GM12878 (cell line): ENCODE results near the gene PHACTR1. TPM values are rescaled to one million over a fixed set of nuclear protein-coding genes. Genes with fewer than 3 reads are reported as not detected.

Experiments
- ATAC-seq: fragments of 200-7000 bp; cut with Tn5 transposase; 3 replicates; pipeline ENCODE4 v1.9.1; 2020; ENCODE audit warnings: mild to moderate bottlenecking, moderate library complexity
- BruUV-seq: library from RNA; stranded (reverse); fragments of 400-500 nt; replicated peaks from 2 replicates; lab custom pipeline; 2021; lab: Mats Ljungman, UMichigan
- CTCF ChIA-PET: fragments of 300-600 bp; sonication (Branson Sonifier 250); formaldehyde crosslinking; extraction: SDS; loops from one replicate; lab custom pipeline; 2021; ENCODE audit warnings: inconsistent platforms; lab: Yijun Ruan, JAX
- POLR2A ChIA-PET: fragments of 350-600 bp; formaldehyde crosslinking; extraction: SDS; loops from one replicate; lab custom pipeline; 2021; ENCODE audit warnings: inconsistent platforms; lab: Charles Lee
- RAD21 ChIA-PET: fragments of 300-600 bp; sonication (Branson Sonifier 250); formaldehyde crosslinking; loops from one replicate; lab custom pipeline; 2023; ENCODE audit warnings: antibody characterized with exemption; ENCODE audit not compliant: unreplicated experiment; lab: Charles Lee
- SMC1A ChIA-PET: fragments of 300-600 bp; sonication (Branson Sonifier 250); formaldehyde crosslinking; loops from one replicate; lab custom pipeline; 2023; ENCODE audit not compliant: unreplicated experiment, uncharacterized antibody; lab: Charles Lee
- DNase-seq: peaks from one replicate; pipeline ENCODE4 v3.0.0-alpha.2; 2011; ENCODE audit warnings: low read depth, low spot score
- FAIRE-seq: peaks from 3 replicates; lab custom pipeline; 2011; peaks lifted over from hg19 to GRCh38; lab: Jason Lieb, UNC
- H2AFZ ChIP-seq: 2 replicates; pipeline ENCODE4 v1.6.0; 2011; ENCODE audit warnings: low read depth, low read length, control low read depth; ENCODE audit not compliant: control insufficient read depth
- H3K27ac ChIP-seq: 2 replicates; pipeline ENCODE4 v1.5.1; 2011; ENCODE audit warnings: control low read depth; ENCODE audit not compliant: control insufficient read depth, insufficient read depth
- H3K27me3 ChIP-seq, 2 experiments: replicated peaks in 1 of 2; 2 replicates each; pipeline versions ENCODE4 v1.6.0 to v1.6.1; 2011; ENCODE audit warnings: low read length in 1 of 2; ENCODE audit not compliant: control insufficient read depth in 2 of 2, insufficient read depth in 2 of 2
- H3K36me3 ChIP-seq, 2 experiments: 2 replicates each; pipeline ENCODE4 v1.5.1; 2011; ENCODE audit warnings: low read length in 1 of 2; ENCODE audit not compliant: control insufficient read depth in 2 of 2, insufficient read depth in 2 of 2
- H3K4me1 ChIP-seq: 2 replicates; pipeline ENCODE4 v1.6.1; 2011; ENCODE audit warnings: mild to moderate bottlenecking, low read length, moderate library complexity, mixed read lengths; ENCODE audit not compliant: control insufficient read depth, insufficient read depth
- H3K4me2 ChIP-seq: 2 replicates; pipeline ENCODE4 v1.6.0; 2011; ENCODE audit warnings: control low read depth; ENCODE audit not compliant: control insufficient read depth, insufficient read depth
- H3K4me3 ChIP-seq: fragments of 200-600 bp; sonication (generic); 2 replicates; pipeline ENCODE4 v1.5.1; 2016
- H3K79me2 ChIP-seq: 2 replicates; pipeline ENCODE4 v1.6.0; 2011; ENCODE audit warnings: low read length; ENCODE audit not compliant: control insufficient read depth, insufficient read depth
- H3K9ac ChIP-seq: 2 replicates; pipeline ENCODE4 v1.8.0; 2011; ENCODE audit warnings: low read length, control low read depth, mixed read lengths; ENCODE audit not compliant: control insufficient read depth, insufficient read depth
- H3K9me3 ChIP-seq: replicated peaks from 3 replicates; pipeline ENCODE4 v1.5.1; 2011; ENCODE audit warnings: mild to moderate bottlenecking, low read length; ENCODE audit not compliant: control insufficient read depth, insufficient read depth
- H4K20me1 ChIP-seq: 2 replicates; pipeline ENCODE4 v1.6.0; 2011; ENCODE audit not compliant: control insufficient read depth, insufficient read depth
- BACH1 ChIP-seq: fragments of 450-650 bp; IDR thresholded peaks from 2 replicates; pipeline ENCODE4 v1.6.1; 2017; ENCODE audit warnings: mild to moderate bottlenecking, borderline replicate concordance
- CEBPB ChIP-seq, 2 experiments: fragments of 150-350 bp in 1 of 2; IDR thresholded peaks; 2 replicates each; pipeline ENCODE4 v1.6.1; 2012 to 2014; ENCODE audit warnings: low read depth in 2 of 2, low read length in 2 of 2, borderline replicate concordance in 1 of 2, inconsistent platforms in 1 of 2
- DPF2 ChIP-seq: fragments of 450-650 bp; IDR thresholded peaks from 2 replicates; pipeline ENCODE4 v1.6.1; 2017; ENCODE audit warnings: mild to moderate bottlenecking
- EP300 ChIP-seq, 2 experiments: fragments of 150-350 bp in 1 of 2; IDR thresholded peaks; 2 replicates each; pipeline ENCODE4 v1.6.1; 2011 to 2012; ENCODE audit warnings: low read depth in 2 of 2, low read length in 2 of 2, borderline replicate concordance in 1 of 2, improper control_type of control experiment in 1 of 2, inconsistent platforms in 1 of 2; ENCODE audit not compliant: control insufficient read depth in 1 of 2
- KDM1A ChIP-seq: fragments of 200-600 bp; sonication (generic); IDR thresholded peaks from 2 replicates; pipeline ENCODE4 v1.6.1; 2016; ENCODE audit warnings: borderline replicate concordance
- MAX ChIP-seq: IDR thresholded peaks from 2 replicates; pipeline ENCODE4 v1.6.1; 2012; ENCODE audit warnings: low read depth, low read length, improper control_type of control experiment
- MTA3 ChIP-seq: IDR thresholded peaks from 2 replicates; pipeline ENCODE4 v1.6.1; 2012; ENCODE audit warnings: low read length, inconsistent platforms, borderline replicate concordance
- NFXL1 ChIP-seq: fragments of 450-650 bp; IDR thresholded peaks from 2 replicates; pipeline ENCODE4 v1.6.1; 2017; ENCODE audit warnings: antibody characterized with exemption, mild to moderate bottlenecking, borderline replicate concordance
- SREBF2 ChIP-seq: IDR thresholded peaks from 2 replicates; pipeline ENCODE4 v1.6.1; 2012; ENCODE audit warnings: mild to moderate bottlenecking, low read length
- TBL1XR1 ChIP-seq: IDR thresholded peaks from 2 replicates; pipeline ENCODE4 v1.6.1; 2012; ENCODE audit warnings: low read depth, low read length, improper control_type of control experiment
- ZNF24 ChIP-seq: fragments of 450-650 bp; IDR thresholded peaks from 2 replicates; pipeline ENCODE4 v1.6.1; 2017; ENCODE audit warnings: antibody characterized with exemption, mild to moderate bottlenecking
- WGBS: methylation state at CpG from one replicate; pipeline ENCODE4 v1.1.6; 2016; ENCODE audit warnings: low lambda C conversion rate; ENCODE audit not compliant: insufficient replicate concordance, insufficient coverage; ENCODE audit errors: missing lambda C conversion rate; 5-methylcytosine and 5-hydroxymethylcytosine counted together
- in situ Hi-C: fragments of 300-500 bp; cut with MboI; formaldehyde crosslinking; loops from 9 replicates; pipeline ENCODE4 v1.14.3; 2018; ENCODE audit warnings: mixed read lengths
- intact Hi-C: fragments of 100-400 bp; cut with micrococcal nuclease; formaldehyde crosslinking; loops from one replicate; pipeline ENCODE4 v1.14.2; 2022; ENCODE audit not compliant: unreplicated experiment
- polyA plus RNA-seq, 11 experiments: library from polyadenylated mRNA; depleted of rRNA in 4 of 11; unstranded in 6 of 11; stranded (reverse) in 5 of 11; fragments of >200 nt; fragmentation: Nextera tagmentation in 4 of 11; fragmentation: Illumina TruSeq in 1 of 11; extraction: Ambion mirVana in 4 of 11; extraction: Trizol in 1 of 11; gene quantifications; 1 replicate in 1 of 11; 2 replicates in 10 of 11; pipeline versions ENCODE4 v1.2.1 to v1.2.3, GENCODE V29; 2011 to 2016; ENCODE audit warnings: inconsistent platforms in 2 of 11, missing spikeins in 2 of 11, low read depth in 1 of 11
- total RNA-seq, 4 experiments: library from RNA; depleted of rRNA in 3 of 4; stranded (reverse); fragments of >200 nt in 3 of 4; fragmentation: Illumina TruSeq in 1 of 4; extraction: Trizol in 1 of 4; gene quantifications; 2 replicates each; pipeline versions ENCODE4 v1.2.1 to v1.2.3, GENCODE V29; 2013 to 2021
- TF ChIP-seq, protein P1 (sequence below): fragments of 450-650 bp; formaldehyde crosslinking; IDR thresholded peaks from 2 replicates; pipeline ENCODE4 v1.5.0; 2022; ENCODE audit warnings: mild to moderate bottlenecking, missing genetic modification characterization

Gene PHACTR1
- total and polyA plus RNA-seq, 10 of the 15 experiments (the other 5 are each of a cell fraction or from before 2014, with no cell fraction given): 34.2 to 94.6 (median 62.3) TPM

GRCh38 chr6:12709556-12710232 lies 6.9 kb upstream of the PHACTR1 start:
- CTCF ChIA-PET: no interaction called here
- H3K36me3 ChIP-seq: no peaks in the 10 kb centered on the region
- no peaks in the 10 kb centered on the region for H3K27me3 ChIP-seq
- no peaks in the 10 kb centered on the region for H3K4me1 ChIP-seq
- intact Hi-C loops: no loop called here
- no peak overlapping the region for H3K4me2 ChIP-seq
- POLR2A ChIA-PET: no interaction called here
- in situ Hi-C loops: no loop called here
- FAIRE-seq (no peak), DNase-seq (no peak), ATAC-seq (no peak)
- no peak overlapping the region for H2AFZ ChIP-seq
- no peaks in the 10 kb centered on the region for H3K79me2 ChIP-seq
- H3K27ac ChIP-seq: no peak overlapping the region
- SMC1A ChIA-PET: interaction anchor here (1.4 kb wide), 1 partner anchor 13 kb away, joined by 3 read pairs; no protein-coding TSS in a partner anchor
- H4K20me1 ChIP-seq: no peaks in the 10 kb centered on the region
- RAD21 ChIA-PET: no interaction called here
- WGBS: 54% methylated on average over 3 of the region's 3 CpGs
- no peak overlapping the region for H3K4me3 ChIP-seq
- no peaks in the 10 kb centered on the region for H3K9me3 ChIP-seq
- TF ChIP-seq SREBF2: no peak
- BruUV-seq: no TSS peak
- no peak overlapping the region for H3K9ac ChIP-seq

GRCh38 chr6:12710921-12711320 lies 5.6 kb upstream of the PHACTR1 start:
- SMC1A ChIA-PET: interaction anchor here (1.4 kb wide), 1 partner anchor 15 kb away, joined by 3 read pairs; no protein-coding TSS in a partner anchor
- H3K27me3 ChIP-seq: no peaks in the 10 kb centered on the region
- TF ChIP-seq KDM1A: no peak
- TF ChIP-seq CEBPB (IDR thresholded peaks at IDR 0.05; ENCODE audit: borderline replicate concordance in 1 of 2, low read depth in 2 of 2, low read length in 2 of 2): no peak
- TF ChIP-seq EP300 (IDR thresholded peaks at IDR 0.05; ENCODE audit: borderline replicate concordance in 1 of 2, control insufficient read depth in 1 of 2, low read depth in 2 of 2, low read length in 2 of 2): no peak
- TF ChIP-seq, protein P1, sequence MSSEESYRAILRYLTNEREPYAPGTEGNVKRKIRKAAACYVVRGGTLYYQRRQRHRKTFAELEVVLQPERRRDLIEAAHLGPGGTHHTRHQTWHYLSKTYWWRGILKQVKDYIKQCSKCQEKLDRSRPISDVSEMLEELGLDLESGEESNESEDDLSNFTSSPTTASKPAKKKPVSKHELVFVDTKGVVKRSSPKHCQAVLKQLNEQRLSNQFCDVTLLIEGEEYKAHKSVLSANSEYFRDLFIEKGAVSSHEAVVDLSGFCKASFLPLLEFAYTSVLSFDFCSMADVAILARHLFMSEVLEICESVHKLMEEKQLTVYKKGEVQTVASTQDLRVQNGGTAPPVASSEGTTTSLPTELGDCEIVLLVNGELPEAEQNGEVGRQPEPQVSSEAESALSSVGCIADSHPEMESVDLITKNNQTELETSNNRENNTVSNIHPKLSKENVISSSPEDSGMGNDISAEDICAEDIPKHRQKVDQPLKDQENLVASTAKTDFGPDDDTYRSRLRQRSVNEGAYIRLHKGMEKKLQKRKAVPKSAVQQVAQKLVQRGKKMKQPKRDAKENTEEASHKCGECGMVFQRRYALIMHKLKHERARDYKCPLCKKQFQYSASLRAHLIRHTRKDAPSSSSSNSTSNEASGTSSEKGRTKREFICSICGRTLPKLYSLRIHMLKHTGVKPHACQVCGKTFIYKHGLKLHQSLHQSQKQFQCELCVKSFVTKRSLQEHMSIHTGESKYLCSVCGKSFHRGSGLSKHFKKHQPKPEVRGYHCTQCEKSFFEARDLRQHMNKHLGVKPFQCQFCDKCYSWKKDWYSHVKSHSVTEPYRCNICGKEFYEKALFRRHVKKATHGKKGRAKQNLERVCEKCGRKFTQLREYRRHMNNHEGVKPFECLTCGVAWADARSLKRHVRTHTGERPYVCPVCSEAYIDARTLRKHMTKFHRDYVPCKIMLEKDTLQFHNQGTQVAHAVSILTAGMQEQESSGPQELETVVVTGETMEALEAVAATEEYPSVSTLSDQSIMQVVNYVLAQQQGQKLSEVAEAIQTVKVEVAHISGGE (CRISPR knock-in tag): no peak
- no peak for TF ChIP-seq BACH1
- TF ChIP-seq MAX: no peak
- no peak for TF ChIP-seq TBL1XR1
- no peak for TF ChIP-seq ZNF24
- TF ChIP-seq DPF2: no peak
- no peak for TF ChIP-seq MTA3
- no peak for TF ChIP-seq NFXL1
- TF ChIP-seq, all 136 proteins: peak for 0
- Histone ChIP-seq H3K36me3 (no peaks in the 10 kb centered on the region), H3K4me1 (no peaks in the 10 kb centered on the region), H3K4me2 (no peak overlapping the region), H3K27ac (no peak overlapping the region), H3K4me3 (no peak overlapping the region), H3K9ac (no peak overlapping the region), H3K79me2 (no peaks in the 10 kb centered on the region), H2AFZ (no peak overlapping the region), H4K20me1 (no peaks in the 10 kb centered on the region), H3K9me3 (no peaks in the 10 kb centered on the region)
- POLR2A ChIA-PET: no interaction called here
- ATAC-seq (no peak), DNase-seq (no peak), FAIRE-seq (no peak)
- intact Hi-C loops (no loop called here), in situ Hi-C loops (no loop called here)
- WGBS: 0% methylated on average over 4 of the region's 4 CpGs
- RAD21 ChIA-PET: no interaction called here
- no TSS peak for BruUV-seq
- CTCF ChIA-PET: no interaction called here
